Activated T-helper 17 cell treated with anti-CD3 and anti-CD28 coated beads, Interleukin-2, amount 50 U/mL, for 72 hours (primary cell): Measurements from ENCODE around the gene PCNX1. TPM values are rescaled to one million over a fixed set of nuclear protein-coding genes. Genes with fewer than 3 reads are reported as not detected.
"Not testable (repeated sequence)": the region's sequence is repeated elsewhere in the genome, so short reads cannot be mapped to it uniquely, and the experiment has no call there.

Experiments
- ATAC-seq: fragments of 150-1000 bp; cut with Tn5 transposase; replicated peaks from 2 replicates; pipeline ENCODE4 v1.10.0; 2021; ENCODE audit warnings: mild to moderate bottlenecking, moderate library complexity
- H3K27ac Mint-ChIP-seq: one replicate; pipeline ENCODE4 v1.8.0; 2022; ENCODE audit warnings: mixed read lengths
- H3K27me3 Mint-ChIP-seq: one replicate; pipeline ENCODE4 v1.8.0; 2022; ENCODE audit warnings: mixed read lengths
- H3K36me3 Mint-ChIP-seq: one replicate; pipeline ENCODE4 v1.8.0; 2022; ENCODE audit warnings: low read depth, mild to moderate bottlenecking, mixed read lengths
- H3K4me1 Mint-ChIP-seq: one replicate; pipeline ENCODE4 v1.8.0; 2022; ENCODE audit warnings: mixed read lengths
- H3K4me3 Mint-ChIP-seq: one replicate; pipeline ENCODE4 v1.8.0; 2022; ENCODE audit warnings: mild to moderate bottlenecking, mixed read lengths
- H3K9me3 Mint-ChIP-seq: one replicate; pipeline ENCODE4 v1.8.0; 2022; ENCODE audit warnings: mixed read lengths
- total RNA-seq, 2 donors: library from RNA; stranded (reverse); gene quantifications; one replicate each; pipeline ENCODE4 v1.2.3, GENCODE V29; 2022

The PCNX1 gene
- total RNA-seq, 2 donors from 2014 or later: 52.1 to 82.0 TPM

GRCh38 chr14:70916799-70917198, 9.5 kb downstream of the PCNX1 start:
- H3K9me3 Mint-ChIP-seq: no peaks in the 10 kb centered on the region
- H3K27me3 Mint-ChIP-seq: no peaks in the 10 kb centered on the region
- peak overlapping the region; percentile 18 for H3K27ac Mint-ChIP-seq
- peaks cover 24% of the 10 kb centered on the region for H3K36me3 Mint-ChIP-seq
- no peak for ATAC-seq
- peak overlapping the region; percentile 52 for H3K4me3 Mint-ChIP-seq
- H3K4me1 Mint-ChIP-seq: peaks cover 62% of the 10 kb centered on the region

GRCh38 chr14:70917633-70918032, 10.4 kb downstream of the PCNX1 start:
- H3K4me1 Mint-ChIP-seq: peaks cover 59% of the 10 kb centered on the region
- H3K27me3 Mint-ChIP-seq: no peaks in the 10 kb centered on the region
- H3K36me3 Mint-ChIP-seq: peaks cover 22% of the 10 kb centered on the region
- peak overlapping the region; percentile 18 for H3K27ac Mint-ChIP-seq
- H3K4me3 Mint-ChIP-seq: peak overlapping the region; percentile 52
- no peak for ATAC-seq
- no peaks in the 10 kb centered on the region for H3K9me3 Mint-ChIP-seq

GRCh38 chr14:70919774-70920173, 12.5 kb downstream of the PCNX1 start:
- H3K27me3 Mint-ChIP-seq: no peaks in the 10 kb centered on the region
- peaks cover 15% of the 10 kb centered on the region for H3K36me3 Mint-ChIP-seq
- no peaks in the 10 kb centered on the region for H3K9me3 Mint-ChIP-seq
- peaks cover 64% of the 10 kb centered on the region for H3K4me1 Mint-ChIP-seq
- H3K27ac Mint-ChIP-seq: peak overlapping the region; percentile 68
- peak; percentile 55 for ATAC-seq
- H3K4me3 Mint-ChIP-seq: peak overlapping the region; percentile 52

- peak; percentile 85 for ATAC-seq
- peaks cover 62% of the 10 kb centered on the region for H3K4me1 Mint-ChIP-seq
- H3K27me3 Mint-ChIP-seq: no peaks in the 10 kb centered on the region
- peak overlapping the region; percentile 68 for H3K27ac Mint-ChIP-seq
- peaks cover 15% of the 10 kb centered on the region for H3K36me3 Mint-ChIP-seq
- no peaks in the 10 kb centered on the region for H3K9me3 Mint-ChIP-seq
- H3K4me3 Mint-ChIP-seq: peak overlapping the region; percentile 52
Measured at GRCh38 chr14:70920608-70921007, 13.3 kb downstream of the PCNX1 start.

GRCh38 chr14:70921669-70922068, 14.4 kb downstream of the PCNX1 start:
- peaks cover 13% of the 10 kb centered on the region for H3K36me3 Mint-ChIP-seq
- H3K4me1 Mint-ChIP-seq: peaks cover 65% of the 10 kb centered on the region
- H3K27ac Mint-ChIP-seq: no peak overlapping the region
- no peak for ATAC-seq
- no peaks in the 10 kb centered on the region for H3K27me3 Mint-ChIP-seq
- peak overlapping the region; percentile 52 for H3K4me3 Mint-ChIP-seq
- no peaks in the 10 kb centered on the region for H3K9me3 Mint-ChIP-seq

GRCh38 chr14:70924521-70924920, 17.3 kb downstream of the PCNX1 start:
- Mint-ChIP-seq H3K27me3 (no peaks in the 10 kb centered on the region), H3K9me3 (no peaks in the 10 kb centered on the region), H3K4me3 (peak overlapping the region; percentile 26), H3K4me1 (peaks cover 63% of the 10 kb centered on the region), H3K27ac (no peak overlapping the region), H3K36me3 (peaks cover 4% of the 10 kb centered on the region)
- no peak for ATAC-seq

GRCh38 chr14:70926235-70926830, 19.1 kb downstream of the PCNX1 start:
- Mint-ChIP-seq H3K4me1 (peaks cover 54% of the 10 kb centered on the region), H3K9me3 (no peaks in the 10 kb centered on the region)

GRCh38 chr14:70931008-70931407, 23.7 kb downstream of the PCNX1 start:
- Mint-ChIP-seq H3K36me3 (peaks cover 8% of the 10 kb centered on the region), H3K4me3 (peak overlapping the region; percentile 15), H3K4me1 (peaks cover 54% of the 10 kb centered on the region), H3K27ac (peak overlapping the region; percentile 68), H3K27me3 (no peaks in the 10 kb centered on the region), H3K9me3 (no peaks in the 10 kb centered on the region)
- ATAC-seq: no peak

More at GRCh38 chr14:70926235-70926830, 19.1 kb downstream of the PCNX1 start:
- Mint-ChIP-seq H3K27ac (peak overlapping the region; percentile 39), H3K27me3 (no peaks in the 10 kb centered on the region), H3K4me3 (peak overlapping the region; percentile 47), H3K36me3 (peaks cover 4% of the 10 kb centered on the region)
- ATAC-seq: no peak

- no peak for ATAC-seq
- Mint-ChIP-seq H3K36me3 (peaks cover 7% of the 10 kb centered on the region), H3K4me1 (peaks cover 49% of the 10 kb centered on the region), H3K9me3 (no peaks in the 10 kb centered on the region), H3K27ac (peak overlapping the region; percentile 85), H3K27me3 (no peaks in the 10 kb centered on the region), H3K4me3 (peak overlapping the region; percentile 76)
Measured at GRCh38 chr14:70934084-70934483, 26.8 kb downstream of the PCNX1 start.

GRCh38 chr14:70934502-70935134, 27.4 kb downstream of the PCNX1 start:
- peak; percentile 90 for ATAC-seq
- Mint-ChIP-seq H3K36me3 (peaks cover 7% of the 10 kb centered on the region), H3K27ac (peak overlapping the region; percentile 85), H3K9me3 (no peaks in the 10 kb centered on the region), H3K27me3 (no peaks in the 10 kb centered on the region), H3K4me3 (peak overlapping the region; percentile 76), H3K4me1 (peaks cover 49% of the 10 kb centered on the region)

- Mint-ChIP-seq H3K27me3 (no peaks in the 10 kb centered on the region), H3K27ac (peak overlapping the region; percentile 85), H3K4me1 (peaks cover 49% of the 10 kb centered on the region), H3K4me3 (peak overlapping the region; percentile 76), H3K36me3 (peaks cover 7% of the 10 kb centered on the region), H3K9me3 (no peaks in the 10 kb centered on the region)
- no peak for ATAC-seq
Measured at GRCh38 chr14:70935135-70935534, 27.9 kb downstream of the PCNX1 start.

GRCh38 chr14:70939693-70940092, 32.4 kb downstream of the PCNX1 start:
- Mint-ChIP-seq H3K27ac (peak overlapping the region; percentile 59), H3K36me3 (peaks cover 38% of the 10 kb centered on the region), H3K4me1 (peaks cover 60% of the 10 kb centered on the region), H3K4me3 (peak overlapping the region; percentile 67)
- H3K9me3 Mint-ChIP-seq, ATAC-seq, H3K27me3 Mint-ChIP-seq: not testable (repeated sequence)

- H3K36me3 Mint-ChIP-seq: peaks cover 50% of the 10 kb centered on the region
- not testable (repeated sequence) for H3K27me3 Mint-ChIP-seq
Measured at GRCh38 chr14:70941637-70942341, 34.5 kb downstream of the PCNX1 start.

GRCh38 chr14:70942342-70942706, 35.1 kb downstream of the PCNX1 start:
- peaks cover 44% of the 10 kb centered on the region for H3K4me1 Mint-ChIP-seq
- no peaks in the 10 kb centered on the region for H3K27me3 Mint-ChIP-seq
- H3K9me3 Mint-ChIP-seq: peaks cover 11% of the 10 kb centered on the region
- H3K36me3 Mint-ChIP-seq: peaks cover 55% of the 10 kb centered on the region
- H3K4me3 Mint-ChIP-seq: peak overlapping the region; percentile 67
- peak; percentile 73 for ATAC-seq
- peak overlapping the region; percentile 75 for H3K27ac Mint-ChIP-seq

More at GRCh38 chr14:70941637-70942341, 34.5 kb downstream of the PCNX1 start:
- peaks cover 10% of the 10 kb centered on the region for H3K9me3 Mint-ChIP-seq
- peaks cover 48% of the 10 kb centered on the region for H3K4me1 Mint-ChIP-seq
- peak overlapping the region; percentile 75 for H3K27ac Mint-ChIP-seq
- H3K4me3 Mint-ChIP-seq: peak overlapping the region; percentile 67
- not testable (repeated sequence) for ATAC-seq

- Mint-ChIP-seq H3K4me1 (peaks cover 44% of the 10 kb centered on the region), H3K4me3 (peak overlapping the region; percentile 67), H3K27ac (peak overlapping the region; percentile 75), H3K36me3 (peaks cover 59% of the 10 kb centered on the region), H3K9me3 (peaks cover 15% of the 10 kb centered on the region)
- not testable (repeated sequence) for H3K27me3 Mint-ChIP-seq
- ATAC-seq: peak; percentile 95
Measured at GRCh38 chr14:70942721-70943120, 35.5 kb downstream of the PCNX1 start.
